ENCODE results near the gene ZFYVE26.

Gene ZFYVE26

GRCh38 chr14:67815573-67816225, 691 bp downstream of the ZFYVE26 start:
- no peak for DNase-seq (ENCODE audit: low read depth)

DNA sequence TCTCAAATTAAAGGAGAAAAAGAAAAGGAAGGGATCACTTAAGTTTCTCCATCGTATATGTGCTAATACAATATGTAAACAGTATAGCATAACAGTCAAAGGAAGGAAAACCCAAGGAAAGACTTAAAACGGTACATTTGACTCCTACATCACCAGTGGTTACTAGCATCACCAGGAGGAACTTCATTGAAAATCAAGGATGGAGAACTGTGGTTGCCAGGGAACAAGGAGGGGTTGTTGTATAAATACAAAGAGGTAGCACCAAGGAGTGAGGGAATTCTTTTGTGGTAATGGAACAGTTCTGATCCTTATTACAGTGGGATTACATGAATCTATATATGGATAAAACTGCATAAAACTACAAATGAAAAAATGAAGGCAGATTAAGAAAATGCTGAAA, 1.6 kb downstream of the ZFYVE26 start:
- DNase-seq (ENCODE audit: low read depth), result no peak

GRCh38 chr14:67806246-67806645, 10.1 kb downstream of the ZFYVE26 start:
- no peak for DNase-seq (ENCODE audit: low read depth)

GRCh38 chr14:67800743-67801142, 15.6 kb downstream of the ZFYVE26 start:
- DNase-seq (ENCODE audit: low read depth), result no peak

DNA sequence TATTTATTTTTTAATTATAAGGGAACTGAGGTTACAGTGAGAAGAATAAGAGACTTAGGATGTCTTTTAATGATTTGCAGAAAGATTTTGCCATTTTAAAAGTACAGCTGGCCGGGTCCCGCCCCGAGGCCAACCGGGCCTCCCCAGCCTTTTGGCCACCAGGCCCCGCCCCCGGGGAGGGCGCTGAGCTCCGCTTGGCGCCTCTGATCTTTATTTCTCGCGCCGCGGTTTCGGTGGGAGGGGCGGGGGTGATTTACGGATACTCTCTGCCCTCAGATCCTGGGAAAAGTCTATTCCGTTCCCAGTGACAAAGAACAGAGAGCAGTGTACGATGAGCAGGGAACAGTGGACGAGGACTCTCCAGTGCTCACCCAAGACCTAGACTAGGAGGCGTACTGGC, 17.7 kb downstream of the ZFYVE26 start:
- no peak for DNase-seq (ENCODE audit: low read depth)

DNA sequence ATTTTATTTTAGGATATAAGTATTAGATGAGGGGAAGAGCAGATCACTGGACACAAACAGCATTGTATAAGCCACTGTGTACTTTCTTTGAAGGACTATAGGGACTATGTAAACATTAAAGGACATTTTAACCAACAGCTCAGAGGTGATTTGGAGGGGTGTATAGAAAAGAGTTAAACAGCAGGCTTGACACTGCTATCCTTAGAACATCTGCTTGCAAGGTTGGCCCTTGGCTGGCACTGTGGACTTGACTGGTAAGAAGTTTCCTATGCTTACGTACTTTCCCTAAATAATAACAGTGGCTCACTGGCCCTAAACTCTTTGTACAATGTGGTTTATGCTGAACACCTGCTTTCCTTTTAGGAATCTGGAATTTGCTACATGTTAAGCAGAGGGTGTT, 28.7 kb downstream of the ZFYVE26 start:
- DNase-seq (ENCODE audit: low read depth), result no peak

GRCh38 chr14:67785270-67786109, 30.9 kb downstream of the ZFYVE26 start:
- no peak for DNase-seq (ENCODE audit: low read depth)

- DNase-seq (ENCODE audit: low read depth), result no peak
These were observed 32.1 kb downstream of the ZFYVE26 start for GRCh38 chr14:67784244-67784823.

DNA sequence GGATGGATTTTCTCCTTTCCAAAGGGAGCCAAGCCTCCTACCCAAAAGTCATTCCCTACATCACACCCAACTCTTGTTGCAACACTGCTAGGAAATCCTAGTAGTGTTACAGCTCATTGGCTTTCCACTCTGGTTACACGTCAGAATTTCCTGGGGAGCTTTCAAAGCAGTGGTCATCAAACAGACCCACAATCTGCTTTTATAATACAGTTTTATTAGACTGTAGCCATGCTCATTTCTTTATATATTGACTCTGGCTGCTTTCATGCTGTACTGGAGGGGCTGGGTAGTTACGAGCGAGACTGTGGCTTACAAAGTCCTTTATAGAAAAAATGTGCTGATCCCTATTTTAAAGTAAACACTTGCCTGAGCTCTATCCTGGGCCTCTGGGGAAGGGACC, 34.3 kb downstream of the ZFYVE26 start:
- DNase-seq (ENCODE audit: low read depth), result no peak

GRCh38 chr14:67778792-67779191, 37.6 kb downstream of the ZFYVE26 start:
- no peak for DNase-seq (ENCODE audit: low read depth)

- DNase-seq (ENCODE audit: low read depth), result no peak
These were observed 39.6 kb downstream of the ZFYVE26 start for GRCh38 chr14:67776653-67777322.

GRCh38 chr14:67773844-67774377, 42.5 kb downstream of the ZFYVE26 start:
- no peak for DNase-seq (ENCODE audit: low read depth)

GRCh38 chr14:67768219-67768618, 48.2 kb downstream of the ZFYVE26 start:
- no peak for DNase-seq (ENCODE audit: low read depth)

DNA sequence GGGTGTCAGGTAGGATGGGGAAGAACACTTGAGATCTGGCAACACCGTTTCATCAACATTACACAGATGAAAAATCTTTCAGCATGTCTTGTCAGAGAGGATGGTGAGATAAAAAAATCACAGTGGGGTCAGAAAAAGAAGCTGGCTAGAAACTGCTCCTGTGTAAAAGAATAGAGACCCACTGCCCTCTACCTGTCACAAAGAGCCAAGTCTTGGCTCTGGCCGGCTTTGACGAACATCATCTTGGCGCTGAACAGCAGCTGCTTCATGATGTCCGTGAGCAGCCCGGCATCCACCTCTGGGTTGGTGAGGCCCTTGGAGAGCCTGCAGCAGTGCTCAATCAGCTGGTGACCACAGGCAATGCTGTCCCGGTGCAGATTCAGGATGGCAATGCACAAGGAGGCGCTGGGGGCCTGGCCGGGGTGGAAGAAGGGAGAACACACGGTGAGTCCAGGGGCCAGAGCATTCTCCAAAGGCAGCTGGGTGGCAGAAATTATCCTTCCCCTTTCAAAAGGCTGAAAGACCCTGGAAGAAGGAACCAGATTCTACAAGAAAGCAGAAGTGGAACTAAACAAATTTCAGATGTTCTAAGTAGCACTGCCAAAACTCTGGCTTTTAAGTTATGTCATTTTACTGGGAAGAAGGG, 50.2 kb downstream of the ZFYVE26 start:
- DNase-seq (ENCODE audit: low read depth), result no peak

DNA sequence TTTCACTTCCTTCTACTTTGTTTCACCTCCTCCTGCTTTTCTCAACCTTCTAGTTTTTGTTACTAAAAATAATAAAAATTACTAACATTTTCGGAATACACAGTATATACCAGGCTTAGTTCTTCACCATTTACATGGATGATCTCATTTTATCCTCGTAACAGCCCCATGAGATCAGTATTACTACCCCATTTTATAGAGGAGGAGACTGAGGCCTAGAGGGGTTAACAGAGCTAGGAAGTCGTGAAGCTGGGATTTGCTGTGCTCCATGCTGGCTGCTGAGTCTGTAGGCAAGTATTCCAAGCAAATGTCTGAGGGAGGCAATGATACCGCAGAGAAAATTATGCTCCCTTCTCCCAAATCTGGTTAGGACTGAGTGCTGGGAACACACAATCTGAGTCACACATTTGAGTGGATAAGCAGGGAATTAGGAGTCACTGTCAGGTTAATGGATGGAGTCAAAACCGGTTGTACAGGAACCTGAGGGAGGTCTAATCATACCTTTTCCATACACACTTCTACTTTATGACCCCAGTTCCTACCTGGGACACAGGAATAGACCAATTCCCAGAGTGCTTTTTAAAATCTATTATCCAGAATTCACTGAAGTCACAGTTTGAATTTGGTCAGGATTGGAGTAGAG, 51.1 kb downstream of the ZFYVE26 start:
- DNase-seq (ENCODE audit: low read depth), result no peak

DNA sequence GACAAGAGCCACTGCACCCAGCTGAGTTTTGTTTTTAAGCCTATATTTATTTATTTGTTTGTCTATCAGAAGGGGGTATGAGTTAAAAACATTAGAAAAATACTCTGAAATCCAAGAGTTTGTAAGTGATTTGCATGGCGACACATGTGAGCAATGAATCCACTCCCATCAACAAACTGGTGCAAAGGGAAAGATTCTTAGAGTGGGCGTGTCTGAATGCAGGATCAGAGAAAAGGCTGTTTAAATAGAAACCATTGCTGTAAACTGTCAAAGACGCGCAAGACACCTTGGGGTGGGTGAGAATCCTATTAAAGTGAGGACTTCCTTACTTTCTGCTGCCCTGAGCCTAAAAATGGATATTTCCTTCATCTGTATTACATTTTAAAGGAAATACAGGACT, 51.9 kb downstream of the ZFYVE26 start:
- DNase-seq (ENCODE audit: low read depth), result no peak

GRCh38 chr14:67763158-67763822, 53.1 kb downstream of the ZFYVE26 start:
- DNase-seq (ENCODE audit: low read depth), result no peak

GRCh38 chr14:67762051-67762450, 54.3 kb downstream of the ZFYVE26 start:
- DNase-seq (ENCODE audit: low read depth), result no peak

GRCh38 chr14:67759916-67760315, 56.5 kb downstream of the ZFYVE26 start:
- DNase-seq (ENCODE audit: low read depth), result no peak

DNA sequence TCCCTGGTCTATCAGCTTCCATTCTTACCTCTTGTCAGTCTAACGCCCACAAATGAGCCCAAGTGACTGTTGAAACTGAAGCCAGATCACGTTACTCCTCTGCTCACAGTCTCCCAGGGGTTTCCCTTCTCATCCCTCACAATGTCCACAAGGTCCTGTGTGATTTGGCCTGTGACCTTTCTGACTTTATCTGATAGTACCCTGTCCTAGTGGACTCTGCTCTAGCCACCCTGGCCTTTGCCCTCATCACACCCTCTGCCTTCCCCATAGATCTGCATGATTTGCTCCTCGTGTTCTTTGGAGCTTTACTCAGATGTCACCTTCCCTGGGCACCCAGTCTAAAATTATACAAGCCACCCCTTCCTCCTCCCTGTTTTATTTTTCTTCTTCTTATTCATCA, 59.2 kb downstream of the ZFYVE26 start:
- DNase-seq (ENCODE audit: low read depth), result no peak

GRCh38 chr14:67756496-67756895, 59.9 kb downstream of the ZFYVE26 start:
- no peak for DNase-seq (ENCODE audit: low read depth)
